Measurements from ENCODE around the gene SSNA1.

SSNA1 gene

GRCh38 chr9:137184881-137185660 lies 3.4 kb upstream of the SSNA1 start:
- DNase-seq (ENCODE audit: low read depth): no peak

GRCh38 chr9:137185921-137186320 lies 2.6 kb upstream of the SSNA1 start:
- DNase-seq (ENCODE audit: low read depth): no peak

DNA sequence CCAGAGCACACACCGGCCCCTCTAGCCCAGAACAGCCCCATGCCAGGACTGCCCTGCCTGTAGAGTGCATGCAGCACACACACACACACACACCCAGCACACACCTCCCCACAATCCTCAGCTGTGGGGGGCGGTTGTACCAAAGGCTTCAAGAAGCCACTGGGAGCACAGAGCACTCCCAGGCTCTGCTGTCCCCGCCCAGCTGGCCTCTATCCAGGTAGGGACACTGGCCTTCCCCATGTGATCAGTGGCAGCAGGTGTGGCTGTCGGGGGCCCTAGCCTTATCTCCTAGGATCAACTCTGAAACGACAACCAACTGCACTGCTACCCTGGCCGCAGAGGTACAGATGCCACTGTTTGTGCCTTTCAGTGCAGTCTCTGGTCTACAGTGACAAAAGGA lies 2.1 kb upstream of the SSNA1 start:
- no peak for DNase-seq (ENCODE audit: low read depth)

DNA sequence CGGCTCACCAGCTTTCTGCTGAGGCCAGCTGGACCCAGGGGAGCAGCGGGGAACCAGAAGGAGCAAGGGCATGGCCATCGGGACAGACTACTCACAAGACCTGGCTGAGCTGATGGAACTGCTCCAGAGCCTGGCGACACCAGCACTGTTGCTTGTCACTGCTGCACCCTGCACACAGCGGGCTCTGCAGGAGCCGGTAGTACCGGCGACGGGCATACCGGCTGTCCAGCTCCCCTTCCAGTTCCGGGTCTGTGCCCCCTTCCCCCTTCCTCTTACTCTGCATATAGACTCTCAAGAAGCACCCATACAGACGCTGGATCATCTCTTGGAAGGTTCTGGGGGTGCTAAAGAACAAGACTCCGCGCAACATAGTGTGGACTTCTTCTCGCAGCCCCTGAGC lies 1.1 kb upstream of the SSNA1 start:
- DNase-seq (ENCODE audit: low read depth): no peak

GRCh38 chr9:137188086-137188489 lies 388 bp upstream of the SSNA1 start:
- no peak for DNase-seq (ENCODE audit: low read depth)

DNA sequence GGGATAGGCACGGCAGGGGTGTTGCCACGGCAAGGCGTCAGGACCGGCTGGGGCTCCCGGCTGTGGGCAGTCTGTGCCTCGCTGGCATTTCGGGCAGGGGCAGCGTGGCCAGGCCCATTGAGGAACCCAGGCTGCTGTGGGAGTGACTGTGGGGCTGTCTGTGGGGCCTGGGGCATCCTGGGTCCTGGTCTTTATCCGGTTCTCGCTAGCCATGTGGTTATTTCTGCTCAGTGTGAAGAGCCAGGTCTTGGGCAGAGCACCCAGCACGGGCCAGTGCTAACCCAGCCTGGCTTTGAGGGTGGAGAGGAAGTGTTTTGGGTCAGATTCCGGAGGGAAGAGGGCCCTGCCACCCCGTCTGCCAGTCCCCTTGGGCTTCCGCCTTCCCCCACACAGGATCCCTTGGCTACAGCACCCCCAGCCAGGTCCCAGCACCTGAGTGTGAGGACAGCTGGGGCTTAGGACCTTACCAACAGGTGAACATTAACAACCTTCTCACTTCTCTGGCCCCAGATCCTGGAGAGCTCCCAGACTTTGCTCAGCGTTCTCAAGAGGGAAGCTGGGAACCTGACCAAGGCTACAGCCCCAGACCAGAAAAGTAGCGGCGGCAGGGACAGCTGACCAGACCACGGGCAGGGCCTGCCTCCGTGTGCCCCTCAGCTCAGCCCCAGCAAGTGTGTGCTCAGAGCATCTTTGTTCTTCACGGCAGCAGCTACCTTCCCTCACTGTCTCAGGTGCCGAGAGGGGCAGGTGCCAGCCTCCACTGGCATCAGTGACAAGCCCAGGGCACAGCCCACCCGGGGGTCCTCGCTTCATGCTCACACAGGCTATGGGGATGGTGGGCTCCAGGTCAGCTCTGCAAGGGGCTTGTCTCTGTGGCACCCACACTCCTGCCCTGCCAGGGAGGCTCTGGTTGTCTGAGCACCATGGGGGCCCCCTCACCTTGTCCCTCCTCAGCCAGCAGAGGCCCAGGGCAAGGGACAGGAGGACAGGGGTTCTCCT lies 1.1 kb downstream of the SSNA1 start:
- no peak for DNase-seq (ENCODE audit: low read depth)

DNA sequence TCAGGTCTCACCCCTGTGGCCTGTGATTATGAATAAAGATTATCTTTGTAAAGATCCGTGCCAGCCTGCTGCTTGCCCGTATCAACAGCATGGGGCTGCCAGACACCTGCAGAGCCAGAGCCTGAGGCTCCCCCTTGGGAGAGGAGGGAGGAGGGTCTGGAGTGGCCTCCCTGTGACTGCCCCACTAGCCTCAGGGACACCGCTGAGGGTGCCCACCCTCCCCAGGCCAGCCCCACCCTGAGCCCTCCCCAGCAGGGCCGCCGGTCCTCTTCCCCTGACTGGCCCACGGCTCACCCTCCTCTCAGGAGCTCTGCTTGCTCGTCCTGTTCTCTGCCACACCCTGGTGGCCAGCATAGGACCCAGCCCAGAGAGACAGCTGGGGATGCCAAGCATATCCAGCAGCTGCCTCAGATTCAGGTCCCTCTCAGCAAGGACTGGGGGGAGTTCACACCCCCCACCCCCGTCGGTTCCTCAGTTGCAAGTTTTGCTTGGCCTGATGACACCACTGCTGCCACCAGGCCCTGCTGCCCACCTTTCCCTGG lies 1.9 kb downstream of the SSNA1 start:
- no peak for DNase-seq (ENCODE audit: low read depth)

- no peak for DNase-seq (ENCODE audit: low read depth)
These were observed 2.8 kb downstream of the SSNA1 start for GRCh38 chr9:137191245-137191644.

- DNase-seq (ENCODE audit: low read depth): no peak
These were observed 3.4 kb downstream of the SSNA1 start for GRCh38 chr9:137191691-137192447.

GRCh38 chr9:137192448-137192780 lies 3.9 kb downstream of the SSNA1 start:
- DNase-seq (ENCODE audit: low read depth): no peak

GRCh38 chr9:137192859-137193258 lies 4.4 kb downstream of the SSNA1 start:
- no peak for DNase-seq (ENCODE audit: low read depth)

- DNase-seq (ENCODE audit: low read depth): no peak
These were observed 5.3 kb downstream of the SSNA1 start for GRCh38 chr9:137193771-137194170.

- DNase-seq (ENCODE audit: low read depth): no peak
These were observed 5.9 kb downstream of the SSNA1 start for GRCh38 chr9:137194388-137194787.

- DNase-seq (ENCODE audit: low read depth): no peak
These were observed 6.4 kb downstream of the SSNA1 start for GRCh38 chr9:137194909-137195308.

DNA sequence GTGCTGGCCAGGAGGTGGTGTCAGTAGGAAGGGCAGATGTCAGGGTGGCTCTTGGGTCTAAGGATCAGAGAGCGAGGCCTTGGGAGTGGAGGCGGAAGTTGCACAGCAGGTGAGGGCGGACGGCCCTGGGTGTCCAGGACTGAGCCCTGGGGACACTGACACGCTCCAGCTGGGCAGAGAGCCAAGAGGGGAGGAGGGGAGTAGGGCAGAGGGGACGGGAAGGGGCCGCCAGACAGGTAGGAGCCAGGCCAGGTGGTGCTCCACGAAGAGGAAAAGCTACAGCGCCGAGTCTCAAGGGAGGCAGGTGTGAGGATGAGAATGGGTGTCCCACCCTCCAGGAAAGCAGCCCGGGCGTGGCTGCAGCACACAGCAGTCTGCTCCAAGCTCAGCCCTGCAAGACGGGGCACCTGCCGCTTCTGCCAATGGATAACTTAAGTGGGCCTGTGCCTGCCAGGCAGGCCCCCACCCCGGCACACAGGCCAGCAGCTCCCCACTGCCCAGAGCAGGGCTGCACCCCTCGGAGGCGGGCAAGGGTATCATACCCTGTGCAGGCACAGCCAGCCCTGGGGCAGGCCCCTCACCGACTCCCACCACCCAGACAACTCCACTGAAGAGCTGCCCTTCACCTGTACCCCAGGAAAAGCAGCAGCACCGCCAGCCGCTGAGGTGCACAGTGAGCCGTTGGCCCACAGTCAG lies 7.2 kb downstream of the SSNA1 start:
- no peak for DNase-seq (ENCODE audit: low read depth)

GRCh38 chr9:137198051-137198901 lies 9.8 kb downstream of the SSNA1 start:
- DNase-seq (ENCODE audit: low read depth): no peak

DNA sequence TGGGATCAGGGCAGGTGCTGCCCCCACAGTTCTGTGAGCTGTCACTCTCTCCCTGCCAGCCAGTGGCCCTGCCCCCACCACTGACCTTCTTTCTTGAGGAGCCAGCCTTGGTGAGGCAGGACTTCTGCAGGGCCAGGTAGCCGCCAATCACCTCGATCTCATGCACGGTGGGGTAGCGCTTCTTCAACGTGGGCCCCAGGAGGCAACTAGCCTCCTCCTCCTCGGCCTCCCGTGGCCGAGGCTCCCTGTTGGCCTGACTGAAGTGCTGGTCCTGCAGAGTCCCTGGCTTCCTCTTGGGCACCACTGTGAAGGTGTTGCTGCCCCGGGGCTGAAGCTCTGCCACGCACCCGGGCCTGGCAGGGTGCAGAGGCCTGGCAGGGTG lies 10.4 kb downstream of the SSNA1 start:
- no peak for DNase-seq (ENCODE audit: low read depth)

- DNase-seq (ENCODE audit: low read depth): no peak
These were observed 11.1 kb downstream of the SSNA1 start for GRCh38 chr9:137199411-137200121.

DNA sequence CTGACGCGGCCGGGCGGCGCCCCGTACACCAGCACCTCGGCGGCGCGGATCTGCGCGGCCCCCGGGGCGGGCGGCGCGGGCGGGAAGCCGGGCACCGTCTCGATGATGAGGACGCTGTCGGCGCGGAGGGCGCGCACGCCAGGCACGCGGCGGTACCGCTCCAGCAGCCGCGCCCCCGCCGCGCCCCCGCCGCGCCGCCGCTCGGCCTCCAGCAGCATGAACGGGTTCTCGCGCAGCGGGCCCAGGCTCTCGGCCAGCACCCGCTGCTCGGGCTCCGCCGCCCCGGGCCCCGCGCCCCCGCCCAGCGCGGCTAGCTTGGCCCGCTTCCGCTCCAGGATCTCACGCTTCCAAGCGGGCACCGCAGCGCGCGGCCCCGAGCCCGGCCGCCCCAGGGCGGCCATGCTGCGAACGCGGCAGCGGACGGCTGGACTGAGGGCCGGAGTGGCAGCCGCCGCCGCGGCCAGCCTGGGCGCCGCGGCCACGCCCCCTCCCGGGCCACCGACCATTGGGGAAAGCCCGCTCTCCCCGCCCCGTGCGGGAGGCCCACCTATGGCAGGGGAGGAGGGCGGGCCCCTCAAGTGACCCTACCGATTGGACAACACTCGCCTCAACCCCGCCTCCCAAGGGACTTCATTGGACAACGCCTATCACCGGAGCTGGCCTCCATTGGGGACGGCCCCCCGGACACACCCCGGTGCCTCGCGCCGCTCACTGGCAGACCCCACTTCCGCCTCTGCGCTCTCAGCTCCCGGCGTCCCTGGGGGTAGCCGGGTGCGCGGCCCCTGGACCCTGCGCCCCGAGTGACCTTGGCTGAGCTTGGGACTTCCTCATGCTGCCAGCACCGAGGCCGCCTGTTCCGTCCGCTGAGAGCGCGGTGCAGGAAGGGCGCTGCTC lies 12.1 kb downstream of the SSNA1 start, which contains the start of gene TPRN:
Gene TPRN, minus strand, starts transcription at position 431 of the 894 bp plus-strand sequence. Its CDS starts 30 bp downstream, at position 401.
- peak; percentile 90 for DNase-seq (ENCODE audit: low read depth)

All from non-pigmented ciliary epithelial cell (primary cell).